Measurements from ENCODE around the gene ACTL7A.

GRCh38 chr9:108889649-108890067 lies 27.6 kb downstream of the ACTL7A start:
- TF ChIP-seq, protein P1, sequence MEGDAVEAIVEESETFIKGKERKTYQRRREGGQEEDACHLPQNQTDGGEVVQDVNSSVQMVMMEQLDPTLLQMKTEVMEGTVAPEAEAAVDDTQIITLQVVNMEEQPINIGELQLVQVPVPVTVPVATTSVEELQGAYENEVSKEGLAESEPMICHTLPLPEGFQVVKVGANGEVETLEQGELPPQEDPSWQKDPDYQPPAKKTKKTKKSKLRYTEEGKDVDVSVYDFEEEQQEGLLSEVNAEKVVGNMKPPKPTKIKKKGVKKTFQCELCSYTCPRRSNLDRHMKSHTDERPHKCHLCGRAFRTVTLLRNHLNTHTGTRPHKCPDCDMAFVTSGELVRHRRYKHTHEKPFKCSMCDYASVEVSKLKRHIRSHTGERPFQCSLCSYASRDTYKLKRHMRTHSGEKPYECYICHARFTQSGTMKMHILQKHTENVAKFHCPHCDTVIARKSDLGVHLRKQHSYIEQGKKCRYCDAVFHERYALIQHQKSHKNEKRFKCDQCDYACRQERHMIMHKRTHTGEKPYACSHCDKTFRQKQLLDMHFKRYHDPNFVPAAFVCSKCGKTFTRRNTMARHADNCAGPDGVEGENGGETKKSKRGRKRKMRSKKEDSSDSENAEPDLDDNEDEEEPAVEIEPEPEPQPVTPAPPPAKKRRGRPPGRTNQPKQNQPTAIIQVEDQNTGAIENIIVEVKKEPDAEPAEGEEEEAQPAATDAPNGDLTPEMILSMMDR (conservative IDR thresholded peaks at IDR 0.05; ENCODE audit: low read depth in 2 of 2) = peak in 1 of 2 experiments; percentile 32; a peak in 2 of 4 replicates
- TF ChIP-seq, protein P2, sequence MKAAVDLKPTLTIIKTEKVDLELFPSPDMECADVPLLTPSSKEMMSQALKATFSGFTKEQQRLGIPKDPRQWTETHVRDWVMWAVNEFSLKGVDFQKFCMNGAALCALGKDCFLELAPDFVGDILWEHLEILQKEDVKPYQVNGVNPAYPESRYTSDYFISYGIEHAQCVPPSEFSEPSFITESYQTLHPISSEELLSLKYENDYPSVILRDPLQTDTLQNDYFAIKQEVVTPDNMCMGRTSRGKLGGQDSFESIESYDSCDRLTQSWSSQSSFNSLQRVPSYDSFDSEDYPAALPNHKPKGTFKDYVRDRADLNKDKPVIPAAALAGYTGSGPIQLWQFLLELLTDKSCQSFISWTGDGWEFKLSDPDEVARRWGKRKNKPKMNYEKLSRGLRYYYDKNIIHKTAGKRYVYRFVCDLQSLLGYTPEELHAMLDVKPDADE (IDR thresholded peaks at IDR 0.05) = no peak
- no peak for TF ChIP-seq CREB1 (CRISPR knock-in tag; IDR thresholded peaks at IDR 0.05; ENCODE audit: low read depth)
- TF ChIP-seq EZH2 (IDR thresholded peaks at IDR 0.05; ENCODE audit: low read depth, unreplicated experiment) = no peak
- TF ChIP-seq POLR2AphosphoS5 (IDR thresholded peaks at IDR 0.05; ENCODE audit: low read depth) = no peak
- TF ChIP-seq REST (IDR thresholded peaks at IDR 0.05; ENCODE audit: unreplicated experiment) = no peak
- TF ChIP-seq ZNF114 (CRISPR knock-in tag; IDR thresholded peaks at IDR 0.05) = no peak
- no peak for TF ChIP-seq JUNB (IDR thresholded peaks at IDR 0.05; ENCODE audit: unreplicated experiment)
- no peak for TF ChIP-seq EZH2phosphoT487 (IDR thresholded peaks at IDR 0.05; ENCODE audit: unreplicated experiment)
- TF ChIP-seq, protein P3, sequence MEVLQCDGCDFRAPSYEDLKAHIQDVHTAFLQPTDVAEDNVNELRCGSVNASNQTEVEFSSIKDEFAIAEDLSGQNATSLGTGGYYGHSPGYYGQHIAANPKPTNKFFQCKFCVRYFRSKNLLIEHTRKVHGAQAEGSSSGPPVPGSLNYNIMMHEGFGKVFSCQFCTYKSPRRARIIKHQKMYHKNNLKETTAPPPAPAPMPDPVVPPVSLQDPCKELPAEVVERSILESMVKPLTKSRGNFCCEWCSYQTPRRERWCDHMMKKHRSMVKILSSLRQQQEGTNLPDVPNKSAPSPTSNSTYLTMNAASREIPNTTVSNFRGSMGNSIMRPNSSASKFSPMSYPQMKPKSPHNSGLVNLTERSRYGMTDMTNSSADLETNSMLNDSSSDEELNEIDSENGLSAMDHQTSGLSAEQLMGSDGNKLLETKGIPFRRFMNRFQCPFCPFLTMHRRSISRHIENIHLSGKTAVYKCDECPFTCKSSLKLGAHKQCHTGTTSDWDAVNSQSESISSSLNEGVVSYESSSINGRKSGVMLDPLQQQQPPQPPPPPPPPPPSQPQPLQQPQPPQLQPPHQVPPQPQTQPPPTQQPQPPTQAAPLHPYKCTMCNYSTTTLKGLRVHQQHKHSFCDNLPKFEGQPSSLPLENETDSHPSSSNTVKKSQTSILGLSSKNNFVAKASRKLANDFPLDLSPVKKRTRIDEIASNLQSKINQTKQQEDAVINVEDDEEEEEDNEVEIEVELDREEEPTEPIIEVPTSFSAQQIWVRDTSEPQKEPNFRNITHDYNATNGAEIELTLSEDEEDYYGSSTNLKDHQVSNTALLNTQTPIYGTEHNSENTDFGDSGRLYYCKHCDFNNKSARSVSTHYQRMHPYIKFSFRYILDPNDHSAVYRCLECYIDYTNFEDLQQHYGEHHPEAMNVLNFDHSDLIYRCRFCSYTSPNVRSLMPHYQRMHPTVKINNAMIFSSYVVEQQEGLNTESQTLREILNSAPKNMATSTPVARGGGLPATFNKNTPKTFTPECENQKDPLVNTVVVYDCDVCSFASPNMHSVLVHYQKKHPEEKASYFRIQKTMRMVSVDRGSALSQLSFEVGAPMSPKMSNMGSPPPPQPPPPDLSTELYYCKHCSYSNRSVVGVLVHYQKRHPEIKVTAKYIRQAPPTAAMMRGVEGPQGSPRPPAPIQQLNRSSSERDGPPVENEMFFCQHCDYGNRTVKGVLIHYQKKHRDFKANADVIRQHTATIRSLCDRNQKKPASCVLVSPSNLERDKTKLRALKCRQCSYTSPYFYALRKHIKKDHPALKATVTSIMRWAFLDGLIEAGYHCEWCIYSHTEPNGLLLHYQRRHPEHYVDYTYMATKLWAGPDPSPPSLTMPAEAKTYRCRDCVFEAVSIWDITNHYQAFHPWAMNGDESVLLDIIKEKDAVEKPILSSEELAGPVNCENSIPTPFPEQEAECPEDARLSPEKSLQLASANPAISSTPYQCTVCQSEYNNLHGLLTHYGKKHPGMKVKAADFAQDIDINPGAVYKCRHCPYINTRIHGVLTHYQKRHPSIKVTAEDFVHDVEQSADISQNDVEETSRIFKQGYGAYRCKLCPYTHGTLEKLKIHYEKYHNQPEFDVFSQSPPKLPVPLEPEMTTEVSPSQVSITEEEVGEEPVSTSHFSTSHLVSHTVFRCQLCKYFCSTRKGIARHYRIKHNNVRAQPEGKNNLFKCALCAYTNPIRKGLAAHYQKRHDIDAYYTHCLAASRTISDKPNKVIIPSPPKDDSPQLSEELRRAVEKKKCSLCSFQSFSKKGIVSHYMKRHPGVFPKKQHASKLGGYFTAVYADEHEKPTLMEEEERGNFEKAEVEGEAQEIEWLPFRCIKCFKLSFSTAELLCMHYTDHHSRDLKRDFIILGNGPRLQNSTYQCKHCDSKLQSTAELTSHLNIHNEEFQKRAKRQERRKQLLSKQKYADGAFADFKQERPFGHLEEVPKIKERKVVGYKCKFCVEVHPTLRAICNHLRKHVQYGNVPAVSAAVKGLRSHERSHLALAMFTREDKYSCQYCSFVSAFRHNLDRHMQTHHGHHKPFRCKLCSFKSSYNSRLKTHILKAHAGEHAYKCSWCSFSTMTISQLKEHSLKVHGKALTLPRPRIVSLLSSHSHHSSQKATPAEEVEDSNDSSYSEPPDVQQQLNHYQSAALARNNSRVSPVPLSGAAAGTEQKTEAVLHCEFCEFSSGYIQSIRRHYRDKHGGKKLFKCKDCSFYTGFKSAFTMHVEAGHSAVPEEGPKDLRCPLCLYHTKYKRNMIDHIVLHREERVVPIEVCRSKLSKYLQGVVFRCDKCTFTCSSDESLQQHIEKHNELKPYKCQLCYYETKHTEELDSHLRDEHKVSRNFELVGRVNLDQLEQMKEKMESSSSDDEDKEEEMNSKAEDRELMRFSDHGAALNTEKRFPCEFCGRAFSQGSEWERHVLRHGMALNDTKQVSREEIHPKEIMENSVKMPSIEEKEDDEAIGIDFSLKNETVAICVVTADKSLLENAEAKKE (CRISPR knock-in tag; IDR thresholded peaks at IDR 0.05) = no peak
- TF ChIP-seq ZNF331 (CRISPR knock-in tag; IDR thresholded peaks at IDR 0.05; ENCODE audit: low read depth) = no peak
